Transverse colon (tissue), 4 donors: ENCODE measurements around the gene CADM4. TPM values are rescaled to one million over a fixed set of nuclear protein-coding genes. Genes with fewer than 3 reads are reported as not detected.
A peak's percentile ranks its signal among the peaks of the same experiment; 100 is the strongest.

Experiments used
- DNase-seq: peaks from one replicate; pipeline ENCODE4 v3.0.0-alpha.2; 2019
- H3K27ac ChIP-seq, 4 donors: fragments of 200-600 bp; sonication (generic); 2 replicates each; pipeline ENCODE4 v1.5.1; 2016 to 2018; ENCODE audit warnings: inconsistent platforms in 4 of 4
- H3K27me3 ChIP-seq: fragments of 200-600 bp; sonication (generic); 2 replicates; pipeline ENCODE4 v1.5.1; 2017; ENCODE audit warnings: inconsistent platforms
- H3K36me3 ChIP-seq, 4 donors: fragments of 200-600 bp; sonication (generic); 2 replicates each; pipeline ENCODE4 v1.5.1; 2017 to 2019; ENCODE audit warnings: inconsistent platforms in 4 of 4
- H3K4me1 ChIP-seq, 4 donors: fragments of 200-600 bp; sonication (generic); 2 replicates each; pipeline ENCODE4 v1.5.1; 2017 to 2020; ENCODE audit warnings: inconsistent platforms in 4 of 4
- H3K4me3 ChIP-seq, 4 donors: fragments of 200-600 bp; sonication (generic); 1 replicate in 1 of 4; 2 replicates in 3 of 4; pipeline versions ENCODE4 v1.5.1 to v1.6.1; 2017 to 2019; ENCODE audit warnings: inconsistent platforms in 4 of 4
- H3K9me3 ChIP-seq, 2 donors: fragments of 200-600 bp; sonication (generic); 2 replicates each; pipeline ENCODE4 v1.5.1; 2017 to 2019; ENCODE audit warnings: inconsistent platforms in 2 of 2
- EP300 ChIP-seq: sonication (generic); formaldehyde crosslinking; IDR thresholded peaks from one replicate; pipeline ENCODE4 v1.6.1; 2017; ENCODE audit warnings: antibody characterized with exemption, low read depth
- POLR2A ChIP-seq: fragments of 450-650 bp; IDR thresholded peaks from one replicate; pipeline ENCODE4 v1.6.1; 2016; ENCODE audit warnings: antibody characterized with exemption, mild to moderate bottlenecking, moderate library complexity
- POLR2AphosphoS5 ChIP-seq, 3 donors: sonication (generic); formaldehyde crosslinking; IDR thresholded peaks; one replicate each; pipeline ENCODE4 v1.6.1; 2016; ENCODE audit warnings: antibody characterized with exemption in 3 of 3
- WGBS, 2 donors: methylation state at CpG; one replicate each; pipeline ENCODE4 v1.1.5; 2018; ENCODE audit warnings: low coverage in 1 of 2; 5-methylcytosine and 5-hydroxymethylcytosine counted together
- in situ Hi-C, 4 donors: fragments of 200-750 bp; cut with MboI; loops; one replicate each; pipeline versions ENCODE4 v1.15.0 to v1.15.1; 2017; ENCODE audit warnings: low sequenced_read_pairs in 3 of 4, low pct_ligation_motif_present in 1 of 4, low pct_unique_long_range_greater_than_20kb in 1 of 4
- intact Hi-C: fragments of 100-400 bp; cut with DNase I; formaldehyde crosslinking; loops from one replicate; pipeline ENCODE4 v1.15.1; 2023; ENCODE audit warnings: low total_unique reads
- small RNA-seq, 4 donors: library from RNA; depleted of rRNA; stranded (forward); fragments of <200 nt; gene quantifications; one replicate each; pipeline ENCODE3, GENCODE V24; 2016
- total RNA-seq, 4 donors: library from RNA; depleted of rRNA; stranded (reverse); fragments of >200 nt; gene quantifications; one replicate each; pipeline ENCODE4 v1.1.0, GENCODE V29; 2016
- TF ChIP-seq, protein P1 (sequence below), 5 experiments: fragments of 200-600 bp in 3 of 5; fragments of 450-650 bp in 2 of 5; sonication (generic) in 3 of 5; IDR thresholded peaks; 1 replicate in 2 of 5; 2 replicates in 3 of 5; pipeline ENCODE4 v1.5.1; 2016 to 2017; ENCODE audit warnings: antibody characterized with exemption in 5 of 5, inconsistent platforms in 3 of 5, mild to moderate bottlenecking in 2 of 5, moderate library complexity in 1 of 5

CADM4 gene
- total RNA-seq, 4 donors from 2014 or later, result 2.5 to 4.0 (median 3.7) TPM; not detected in 1

DNA sequence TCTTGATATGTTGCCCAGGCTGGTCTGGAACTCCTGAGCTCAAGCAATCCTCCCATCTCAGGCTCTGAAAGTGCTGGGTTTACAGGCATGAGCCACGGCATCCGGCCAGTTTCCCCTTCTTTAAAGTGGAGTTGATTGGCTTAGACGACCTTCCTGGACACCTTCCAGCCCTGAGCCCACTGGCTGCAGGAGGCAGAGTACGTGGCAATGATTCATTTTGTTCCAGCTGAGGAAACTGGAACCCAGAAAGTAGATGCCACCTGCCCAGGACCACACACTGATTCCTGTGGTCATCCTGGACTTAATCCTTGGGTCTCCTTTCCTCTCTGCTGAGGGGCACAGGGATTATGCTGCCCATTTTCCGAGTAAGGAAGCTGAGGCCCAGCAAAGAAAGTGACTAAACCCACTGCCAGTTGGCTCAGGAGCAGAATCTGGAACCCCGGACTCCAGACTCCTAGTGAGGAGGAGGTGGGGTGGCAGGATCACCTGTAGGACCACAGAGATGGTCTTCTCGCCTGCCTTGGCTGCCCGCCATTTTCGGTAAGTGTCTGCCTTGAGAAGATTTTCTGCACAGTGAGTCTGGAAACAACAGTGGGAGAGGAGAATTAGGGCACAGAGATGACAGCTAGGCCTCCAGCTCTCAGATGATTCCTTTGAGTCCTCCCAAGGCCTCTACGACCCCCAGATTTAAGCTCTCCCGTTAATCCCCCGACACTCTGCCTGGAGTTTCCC lies 65.1 kb downstream of the CADM4 start:
- Histone ChIP-seq H3K36me3 (no peaks in the 10 kb centered on the region), H3K9me3 (no peaks in the 10 kb centered on the region), H3K27ac (peak overlapping the region; percentile 81 to 94 (median 92)), H3K4me3 (peak overlapping the region; percentile 72 to 99 (median 88)), H3K4me1 (peaks cover 5 to 22% (median 12%) of the 10 kb centered on the region in 4 donors), H3K27me3 (no peaks in the 10 kb centered on the region)
- 0 to 28% methylated on average over 3 to 12 of the region's 12 CpGs for WGBS, 2 donors
- DNase-seq, result no peak
- no peak for TF ChIP-seq EP300
- no peak for TF ChIP-seq POLR2A
- TF ChIP-seq, protein P1, sequence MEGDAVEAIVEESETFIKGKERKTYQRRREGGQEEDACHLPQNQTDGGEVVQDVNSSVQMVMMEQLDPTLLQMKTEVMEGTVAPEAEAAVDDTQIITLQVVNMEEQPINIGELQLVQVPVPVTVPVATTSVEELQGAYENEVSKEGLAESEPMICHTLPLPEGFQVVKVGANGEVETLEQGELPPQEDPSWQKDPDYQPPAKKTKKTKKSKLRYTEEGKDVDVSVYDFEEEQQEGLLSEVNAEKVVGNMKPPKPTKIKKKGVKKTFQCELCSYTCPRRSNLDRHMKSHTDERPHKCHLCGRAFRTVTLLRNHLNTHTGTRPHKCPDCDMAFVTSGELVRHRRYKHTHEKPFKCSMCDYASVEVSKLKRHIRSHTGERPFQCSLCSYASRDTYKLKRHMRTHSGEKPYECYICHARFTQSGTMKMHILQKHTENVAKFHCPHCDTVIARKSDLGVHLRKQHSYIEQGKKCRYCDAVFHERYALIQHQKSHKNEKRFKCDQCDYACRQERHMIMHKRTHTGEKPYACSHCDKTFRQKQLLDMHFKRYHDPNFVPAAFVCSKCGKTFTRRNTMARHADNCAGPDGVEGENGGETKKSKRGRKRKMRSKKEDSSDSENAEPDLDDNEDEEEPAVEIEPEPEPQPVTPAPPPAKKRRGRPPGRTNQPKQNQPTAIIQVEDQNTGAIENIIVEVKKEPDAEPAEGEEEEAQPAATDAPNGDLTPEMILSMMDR (IDR thresholded peaks at IDR 0.05), result no peak
- TF ChIP-seq POLR2AphosphoS5 (IDR thresholded peaks at IDR 0.05), result no peak
- intact Hi-C loops (no loop called here), in situ Hi-C loops (no loop called here)

Small RNA genes lying within 50 kb of the gene (small RNA-seq; reads per million reads assigned to genes)
- gene RN7SL368P, result 0 to 0.59 (median 0) reads per million in 4 donors

Other genes starting within 250 kb of the CADM4 start
- not detected for gene TEX101, start 225.0 kb downstream of the CADM4 start, total RNA-seq
- gene LYPD3, start 174.2 kb downstream of the CADM4 start, total RNA-seq, result 1 to 10 TPM in 1 of 4 donors, not detected in 3; 2.2 TPM
- 10 to 100 TPM; 10.2 to 28.7 (median 16.5) TPM for gene PHLDB3, start 135.1 kb downstream of the CADM4 start, total RNA-seq
- 100 to 1,000 TPM; 438 to 667 (median 458) TPM for gene ETHE1, start 112.6 kb downstream of the CADM4 start, total RNA-seq
- gene ZNF575, start 106.7 kb downstream of the CADM4 start, total RNA-seq, result 1 to 10 TPM in 2 of 4 donors, under 1 TPM in 1, not detected in 1; 0.20 to 1.9 (median 1.8) TPM
- gene XRCC1, start 64.3 kb downstream of the CADM4 start, total RNA-seq, result 100 to 1,000 TPM in 1 of 4 donors, 10 to 100 TPM in 2, 1 to 10 TPM in 1; 8.0 to 147 (median 15.8) TPM
- gene PINLYP, start 64.0 kb downstream of the CADM4 start, total RNA-seq, result 1 to 10 TPM in 3 of 4 donors, not detected in 1; 1.1 to 4.0 (median 1.6) TPM
- 10 to 100 TPM; 15.7 to 32.5 (median 24.7) TPM for gene IRGQ, start 43.7 kb downstream of the CADM4 start, total RNA-seq
- gene ZNF576, start 43.3 kb downstream of the CADM4 start, total RNA-seq, result 10 to 100 TPM in 2 of 4 donors, 1 to 10 TPM in 2; 3.7 to 11.9 (median 9.8) TPM
- 1 to 10 TPM in 1 of 4 donors, under 1 TPM in 2, not detected in 1; 0.14 to 2.2 (median 0.64) TPM for gene SRRM5, start 27.8 kb downstream of the CADM4 start, total RNA-seq
- 10 to 100 TPM in 3 of 4 donors, 1 to 10 TPM in 1; 3.0 to 17.1 (median 15.1) TPM for gene ZNF428, start 20.2 kb downstream of the CADM4 start, total RNA-seq
- 10 to 100 TPM; 12.1 to 76.2 (median 54.7) TPM for gene PLAUR, start 30.3 kb upstream of the CADM4 start, total RNA-seq
- not detected for gene IRGC, start 76.2 kb upstream of the CADM4 start, total RNA-seq
- 10 to 100 TPM in 3 of 4 donors, 1 to 10 TPM in 1; 4.1 to 68.7 (median 13.8) TPM for gene SMG9, start 115.1 kb upstream of the CADM4 start, total RNA-seq
- gene KCNN4, start 141.1 kb upstream of the CADM4 start, total RNA-seq, result 10 to 100 TPM in 3 of 4 donors, not detected in 1; 26.5 to 72.2 (median 37.4) TPM
- gene LYPD5, start 162.6 kb upstream of the CADM4 start, total RNA-seq, result 1 to 10 TPM in 3 of 4 donors, not detected in 1; 2.1 to 5.2 (median 2.6) TPM
- gene ZNF283, start 187.5 kb upstream of the CADM4 start, total RNA-seq, result 100 to 1,000 TPM in 1 of 4 donors, 10 to 100 TPM in 3; 10.9 to 168 (median 17.8) TPM
- 1 to 10 TPM in 3 of 4 donors, not detected in 1; 2.9 to 7.8 (median 3.0) TPM for gene ZNF404, start 244.1 kb upstream of the CADM4 start, total RNA-seq